HCEC 1CT (cell line): ENCODE measurements around the gene TLX2.

Experiments used
- DNase-seq: peaks from one replicate; pipeline ENCODE4 v3.0.0-alpha.2; 2017

TLX2 gene

GRCh38 chr2:74497777-74498499, 16.3 kb upstream of the TLX2 start:
- no peak for DNase-seq

GRCh38 chr2:74498500-74499266, 15.6 kb upstream of the TLX2 start:
- DNase-seq = peak; percentile 75

GRCh38 chr2:74499267-74499939, 14.8 kb upstream of the TLX2 start, which contains the start of gene LBX2:
TSS of gene LBX2 (minus strand) at chr2:74499603. CDS start at chr2:74499537, 66 bp downstream.
- DNase-seq = no peak

GRCh38 chr2:74499940-74500577, 14.2 kb upstream of the TLX2 start:
- DNase-seq = no peak

- DNase-seq = no peak
These were observed 13.7 kb upstream of the TLX2 start for GRCh38 chr2:74500578-74500946.

- no peak for DNase-seq
These were observed 12.7 kb upstream of the TLX2 start for GRCh38 chr2:74501335-74502071.

GRCh38 chr2:74502147-74502719, 12.0 kb upstream of the TLX2 start:
- DNase-seq = no peak

GRCh38 chr2:74502720-74503505, 11.3 kb upstream of the TLX2 start:
- DNase-seq = peak; percentile 90

- DNase-seq = no peak
These were observed 10.5 kb upstream of the TLX2 start for GRCh38 chr2:74503506-74504475.

GRCh38 chr2:74504591-74504990, 9.7 kb upstream of the TLX2 start:
- no peak for DNase-seq

GRCh38 chr2:74505448-74506246, 8.6 kb upstream of the TLX2 start:
- no peak for DNase-seq

GRCh38 chr2:74507145-74507925, 6.9 kb upstream of the TLX2 start, which contains the start of gene PCGF1:
TSS of gene PCGF1 (minus strand) at chr2:74507695. CDS start at chr2:74507668, 27 bp downstream.
- peak; percentile 97 for DNase-seq

- DNase-seq = no peak
These were observed 6.2 kb upstream of the TLX2 start for GRCh38 chr2:74507926-74508520.

GRCh38 chr2:74510272-74510671, 4.0 kb upstream of the TLX2 start:
- no peak for DNase-seq

GRCh38 chr2:74511104-74511989, 2.9 kb upstream of the TLX2 start:
- peak; percentile 32 for DNase-seq

GRCh38 chr2:74512744-74513604, 1.3 kb upstream of the TLX2 start:
- DNase-seq = no peak
